Smooth muscle cell (in vitro differentiated cells): ENCODE measurements around the gene DNAJC11. TPM values are rescaled to one million over a fixed set of nuclear protein-coding genes. Genes with fewer than 3 reads are reported as not detected.

Source experiments
- DNase-seq: peaks from one replicate; lab custom pipeline; 2025; ENCODE audit not compliant: unreplicated experiment; lab: John Stamatoyannopoulos, UW
- H2AFZ ChIP-seq: fragments of 200-600 bp; sonication (generic); 2 replicates; pipeline ENCODE4 v1.6.0; 2016; ENCODE audit warnings: antibody characterized with exemption, low read depth, mild to moderate bottlenecking
- H3F3A ChIP-seq: fragments of 200-600 bp; sonication (generic); 2 replicates; pipeline ENCODE4 v1.6.0; 2017; ENCODE audit warnings: antibody characterized with exemption, low read depth
- H3K27ac ChIP-seq: fragments of 200-600 bp; sonication (generic); 2 replicates; pipeline ENCODE4 v1.5.1; 2016; ENCODE audit warnings: low read depth, mild to moderate bottlenecking
- H3K27me3 ChIP-seq: fragments of 200-600 bp; sonication (generic); 2 replicates; pipeline ENCODE4 v1.6.1; 2016; ENCODE audit warnings: low read depth, mild to moderate bottlenecking
- H3K36me3 ChIP-seq: fragments of 200-600 bp; sonication (generic); 2 replicates; pipeline ENCODE4 v1.5.1; 2016; ENCODE audit warnings: low read depth
- H3K4me1 ChIP-seq: fragments of 200-600 bp; sonication (generic); 2 replicates; pipeline ENCODE4 v1.5.1; 2016; ENCODE audit warnings: low read depth
- H3K4me2 ChIP-seq: fragments of 200-600 bp; sonication (generic); 2 replicates; pipeline ENCODE4 v1.6.0; 2016; ENCODE audit warnings: mild to moderate bottlenecking
- H3K4me3 ChIP-seq: fragments of 200-600 bp; sonication (generic); 2 replicates; pipeline ENCODE4 v1.5.1; 2016; ENCODE audit warnings: mild to moderate bottlenecking
- H3K79me2 ChIP-seq: fragments of 200-600 bp; sonication (generic); 2 replicates; pipeline ENCODE4 v1.6.0; 2016; ENCODE audit warnings: low read depth, mild to moderate bottlenecking
- H3K9ac ChIP-seq: fragments of 200-600 bp; sonication (generic); 2 replicates; pipeline ENCODE4 v1.6.0; 2016; ENCODE audit warnings: low read depth
- H3K9me3 ChIP-seq: fragments of 200-600 bp; sonication (generic); replicated peaks from 2 replicates; pipeline ENCODE4 v1.5.1; 2016; ENCODE audit warnings: low read depth
- H4K20me1 ChIP-seq: fragments of 200-600 bp; sonication (generic); 2 replicates; pipeline ENCODE4 v1.6.0; 2016; ENCODE audit warnings: low read depth
- CTCF ChIP-seq: fragments of 200-600 bp; sonication (generic); IDR thresholded peaks from 2 replicates; pipeline ENCODE4 v1.5.1; 2017; ENCODE audit warnings: borderline replicate concordance, mild to moderate bottlenecking, antibody characterized with exemption; ENCODE audit not compliant: insufficient read depth, poor library complexity, severe bottlenecking
- WGBS: methylation state at CpG from one replicate; pipeline ENCODE4 v1.1.7; 2016; ENCODE audit warnings: low lambda C conversion rate; 5-methylcytosine and 5-hydroxymethylcytosine counted together
- polyA plus RNA-seq: library from polyadenylated mRNA; unstranded; fragments of >200 nt; fragmentation: Nextera tagmentation; extraction: Ambion mirVana; gene quantifications from 2 replicates; pipeline ENCODE4 v1.2.1, GENCODE V29; 2016
- total RNA-seq: library from RNA; depleted of rRNA; stranded (reverse); fragments of >200 nt; gene quantifications from 2 replicates; pipeline ENCODE4 v1.2.3, GENCODE V29; 2014

Gene DNAJC11
- total and polyA plus RNA-seq, 2 experiments from 2014 or later: 25.5 to 35.7 TPM

GRCh38 chr1:6591222-6591621 is 110.4 kb downstream of the DNAJC11 start:
- no peak for DNase-seq
- Histone ChIP-seq H3F3A (no peaks in the 10 kb centered on the region), H2AFZ (no peak overlapping the region), H3K79me2 (no peaks in the 10 kb centered on the region), H3K9ac (no peak overlapping the region), H3K4me1 (no peaks in the 10 kb centered on the region), H3K27me3 (no peaks in the 10 kb centered on the region), H3K27ac (no peak overlapping the region), H3K36me3 (no peaks in the 10 kb centered on the region), H3K4me2 (no peak overlapping the region), H3K4me3 (no peak overlapping the region), H3K9me3 (no peaks in the 10 kb centered on the region), H4K20me1 (peaks cover 39% of the 10 kb centered on the region)
- no peak for TF ChIP-seq CTCF
- WGBS: 96% methylated on average over 13 of the region's 13 CpGs

DNA sequence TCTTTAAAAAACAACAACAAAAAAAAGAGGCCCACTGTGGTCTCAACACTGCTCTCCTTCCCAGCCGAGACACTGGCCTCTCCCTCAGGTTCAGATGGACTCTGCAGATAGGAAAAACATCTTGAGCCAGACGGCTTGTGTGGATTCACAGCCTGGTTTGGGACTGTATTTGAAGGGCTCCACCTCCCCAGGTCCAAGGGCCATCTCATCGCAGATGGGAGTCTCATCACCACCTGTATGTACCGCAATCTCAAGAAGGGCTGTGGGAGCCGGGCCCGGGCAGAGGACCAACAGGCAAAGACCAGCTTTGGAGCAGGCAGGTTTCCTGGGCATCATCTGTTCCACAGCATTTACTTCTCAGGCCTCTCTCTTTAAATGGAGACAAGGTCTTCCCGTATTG is 111.6 kb downstream of the DNAJC11 start:
- Histone ChIP-seq H3K27me3 (no peaks in the 10 kb centered on the region), H3K4me2 (no peak overlapping the region), H4K20me1 (peaks cover 35% of the 10 kb centered on the region), H2AFZ (no peak overlapping the region), H3K4me1 (no peaks in the 10 kb centered on the region), H3K4me3 (no peak overlapping the region), H3K36me3 (no peaks in the 10 kb centered on the region), H3F3A (no peaks in the 10 kb centered on the region), H3K9me3 (no peaks in the 10 kb centered on the region), H3K27ac (no peak overlapping the region), H3K79me2 (no peaks in the 10 kb centered on the region), H3K9ac (no peak overlapping the region)
- TF ChIP-seq CTCF: no peak
- WGBS: 96% methylated on average over 7 of the region's 7 CpGs
- no peak for DNase-seq

DNA sequence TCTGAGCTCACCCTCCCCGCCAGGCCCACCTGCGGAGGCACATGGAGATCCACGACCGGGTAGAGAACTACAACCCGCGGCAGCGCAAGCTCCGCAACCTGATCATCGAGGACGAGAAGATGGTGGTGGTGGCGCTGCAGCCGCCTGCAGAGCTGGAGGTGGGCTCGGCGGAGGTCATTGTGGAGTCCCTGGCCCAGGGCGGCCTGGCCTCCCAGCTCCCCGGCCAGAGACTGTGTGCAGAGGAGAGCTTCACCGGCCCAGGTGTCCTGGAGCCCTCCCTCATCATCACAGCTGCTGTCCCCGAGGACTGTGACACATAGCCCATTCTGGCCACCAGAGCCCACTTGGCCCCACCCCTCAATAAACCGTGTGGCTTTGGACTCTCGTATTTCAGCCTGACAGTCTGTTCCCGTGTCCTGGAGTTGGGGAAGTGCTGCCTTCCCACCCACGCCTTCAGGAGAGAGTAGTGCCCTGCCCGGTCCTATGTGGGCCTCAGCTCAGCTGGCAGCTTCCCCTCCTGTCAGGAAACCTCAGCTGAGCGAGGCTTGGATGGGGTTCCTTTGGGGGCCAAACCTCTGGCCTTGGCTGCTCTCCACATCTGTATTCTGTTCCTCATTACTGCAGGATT is 112.6 kb downstream of the DNAJC11 start:
- WGBS: 86% methylated on average over 24 of the region's 24 CpGs
- H3K27me3 ChIP-seq: no peaks in the 10 kb centered on the region

More for the DNA sequence above, 112.6 kb downstream of the DNAJC11 start:
- H3K79me2 ChIP-seq: no peaks in the 10 kb centered on the region
- no peak overlapping the region for H3K4me2 ChIP-seq
- peaks cover 30% of the 10 kb centered on the region for H4K20me1 ChIP-seq
- H3K4me1 ChIP-seq: no peaks in the 10 kb centered on the region
- DNase-seq: no peak
- no peaks in the 10 kb centered on the region for H3K36me3 ChIP-seq
- no peak overlapping the region for H2AFZ ChIP-seq
- H3K4me3 ChIP-seq: no peak overlapping the region
- no peaks in the 10 kb centered on the region for H3F3A ChIP-seq
- no peak overlapping the region for H3K27ac ChIP-seq
- no peak for TF ChIP-seq CTCF
- no peak overlapping the region for H3K9ac ChIP-seq
- no peaks in the 10 kb centered on the region for H3K9me3 ChIP-seq
